Thyroid gland (tissue), 4 donors: ENCODE results near the gene RASSF9. TPM values are rescaled to one million over a fixed set of nuclear protein-coding genes. Genes with fewer than 3 reads are reported as not detected.

Experiments
- DNase-seq, 2 donors: peaks; one replicate each; pipeline ENCODE4 v3.0.0-alpha.2; 2019
- H3K27ac ChIP-seq, 3 donors: fragments of 200-600 bp; sonication (generic); 1 replicate in 2 of 3; 2 replicates in 1 of 3; pipeline ENCODE4 v1.5.1; 2016 to 2019; ENCODE audit warnings: mild to moderate bottlenecking in 1 of 3, moderate library complexity in 1 of 3
- H3K27me3 ChIP-seq: fragments of 200-600 bp; sonication (generic); one replicate; pipeline ENCODE4 v1.5.1; 2019
- H3K36me3 ChIP-seq, 2 donors: fragments of 200-600 bp; sonication (generic); one replicate each; pipeline ENCODE4 v1.5.1; 2016 to 2019
- H3K4me1 ChIP-seq, 2 donors: fragments of 200-600 bp; sonication (generic); one replicate each; pipeline ENCODE4 v1.5.1; 2017 to 2019
- H3K4me3 ChIP-seq, 3 donors: fragments of 200-600 bp; sonication (generic); replicated peaks in 1 of 3; 1 replicate in 2 of 3; 2 replicates in 1 of 3; pipeline ENCODE4 v1.5.1; 2016; ENCODE audit warnings: mild to moderate bottlenecking in 1 of 3
- H3K9me3 ChIP-seq: fragments of 200-600 bp; sonication (generic); one replicate; pipeline ENCODE4 v1.5.1; 2017
- CTCF ChIP-seq, 6 experiments: fragments of 200-600 bp in 3 of 6; fragments of 450-650 bp in 3 of 6; sonication (generic) in 3 of 6; IDR thresholded peaks; one replicate each; pipeline ENCODE4 v1.5.1; 2016 to 2019; ENCODE audit warnings: antibody characterized with exemption in 6 of 6, mild to moderate bottlenecking in 2 of 6, inconsistent platforms in 1 of 6, moderate library complexity in 1 of 6
- POLR2A ChIP-seq, 2 donors: fragments of 450-650 bp; IDR thresholded peaks; one replicate each; pipeline ENCODE4 v1.6.1; 2017; ENCODE audit warnings: antibody characterized with exemption in 2 of 2, mild to moderate bottlenecking in 2 of 2, moderate library complexity in 1 of 2
- WGBS, 2 donors: methylation state at CpG; one replicate each; pipeline ENCODE4 v1.1.5; 2017; 5-methylcytosine and 5-hydroxymethylcytosine counted together
- intact Hi-C: fragments of 100-400 bp; cut with DNase I; formaldehyde crosslinking; loops from one replicate; pipeline ENCODE4 v1.15.1; 2023
- total RNA-seq, 4 donors: library from RNA; depleted of rRNA; stranded (reverse); fragments of >200 nt; gene quantifications; one replicate each; pipeline ENCODE4 v1.2.3, GENCODE V29; 2016

The RASSF9 gene
- total RNA-seq, 4 donors from 2014 or later, result 8.1 to 11.8 (median 9.7) TPM

GRCh38 chr12:85866986-85867776 lies 31.0 kb upstream of the RASSF9 start:
- Histone ChIP-seq H3K36me3 (no peaks in the 10 kb centered on the region), H3K9me3 (no peaks in the 10 kb centered on the region), H3K27ac (no peak overlapping the region), H3K4me3 (no peak overlapping the region), H3K27me3 (no peaks in the 10 kb centered on the region), H3K4me1 (no peaks in the 10 kb centered on the region)
- DNase-seq, result peak; percentile 30 to 32
- 29 to 32% methylated on average over 5 of the region's 5 CpGs for WGBS, 2 donors
- intact Hi-C loops, result loop anchor here (5.0 kb wide), 1 partner anchor 290 kb away; no protein-coding TSS in a partner anchor
- TF ChIP-seq POLR2A (IDR thresholded peaks at IDR 0.05), result no peak
- TF ChIP-seq CTCF (IDR thresholded peaks at IDR 0.05), result peak; percentile 63 to 88 (median 72)

- Histone ChIP-seq H3K4me1 (no peaks in the 10 kb centered on the region), H3K9me3 (no peaks in the 10 kb centered on the region), H3K4me3 (no peak overlapping the region), H3K27me3 (no peaks in the 10 kb centered on the region), H3K36me3 (no peaks in the 10 kb centered on the region), H3K27ac (no peak overlapping the region)
- intact Hi-C loops, result loop anchor here (5.0 kb wide), 1 partner anchor 289 kb away; no protein-coding TSS in a partner anchor
- TF ChIP-seq POLR2A (IDR thresholded peaks at IDR 0.05), result no peak
- TF ChIP-seq CTCF (IDR thresholded peaks at IDR 0.05), result no peak
- 82 to 88% methylated on average over 5 to 6 of the region's 6 CpGs for WGBS, 2 donors
- no peak for DNase-seq
Measured at GRCh38 chr12:85865890-85866289, 29.7 kb upstream of the RASSF9 start.

DNA sequence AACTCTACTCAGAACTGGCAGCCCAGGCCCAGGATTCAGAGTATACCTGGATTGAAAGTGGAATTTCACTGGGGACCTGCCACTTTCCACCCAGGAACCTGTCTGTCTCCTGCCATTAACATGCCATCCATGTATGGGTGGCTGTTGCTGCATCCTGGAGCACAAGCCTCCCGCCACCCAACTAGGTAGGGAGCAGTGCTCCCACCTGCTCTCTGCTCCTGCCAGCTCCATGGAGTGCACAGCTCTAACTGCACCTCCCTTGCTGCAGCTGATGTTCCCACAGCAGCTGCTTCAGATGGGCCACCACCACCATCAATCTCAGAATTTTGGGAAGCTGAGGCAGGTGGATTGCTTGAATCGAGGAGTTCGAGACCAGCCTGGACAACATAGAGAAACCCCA lies 20.8 kb upstream of the RASSF9 start:
- H3K4me1 ChIP-seq, result no peaks in the 10 kb centered on the region
- no peak for DNase-seq
- no peak overlapping the region for H3K27ac ChIP-seq
- intact Hi-C loops, result no loop called here
- H3K27me3 ChIP-seq, result no peaks in the 10 kb centered on the region
- no peaks in the 10 kb centered on the region for H3K9me3 ChIP-seq
- 74 to 94% methylated on average over 3 of the region's 3 CpGs for WGBS, 2 donors
- H3K4me3 ChIP-seq, result no peak overlapping the region
- TF ChIP-seq POLR2A (IDR thresholded peaks at IDR 0.05) (no peak), CTCF (IDR thresholded peaks at IDR 0.05) (no peak)
- H3K36me3 ChIP-seq, result no peaks in the 10 kb centered on the region

DNA sequence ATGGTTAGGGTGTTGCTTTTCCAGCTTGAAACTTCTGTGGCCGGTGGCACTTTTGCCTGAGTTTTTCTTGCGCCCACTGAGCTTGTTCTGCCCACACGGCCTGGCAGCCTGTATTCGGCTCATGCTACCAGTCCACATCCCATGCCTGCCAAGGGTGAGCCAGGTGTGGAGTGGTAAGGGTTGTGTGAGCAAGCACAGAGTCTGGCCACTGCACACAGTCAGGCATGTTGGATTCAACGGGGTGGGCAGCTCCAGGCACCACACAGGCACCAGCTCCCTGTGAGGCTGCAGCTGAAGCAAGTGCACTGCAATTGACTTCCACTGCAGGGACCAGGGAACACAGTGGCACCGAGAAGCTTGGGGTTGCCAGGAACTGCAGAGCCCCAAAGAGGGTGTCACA lies 19.1 kb upstream of the RASSF9 start:
- Histone ChIP-seq H3K4me1 (no peaks in the 10 kb centered on the region), H3K27me3 (no peaks in the 10 kb centered on the region), H3K4me3 (no peak overlapping the region), H3K36me3 (no peaks in the 10 kb centered on the region), H3K9me3 (no peaks in the 10 kb centered on the region), H3K27ac (no peak overlapping the region)
- DNase-seq, result no peak
- intact Hi-C loops, result no loop called here
- WGBS, 2 donors, result 87 to 93% methylated on average over 5 of the region's 6 CpGs
- TF ChIP-seq CTCF (IDR thresholded peaks at IDR 0.05) (no peak), POLR2A (IDR thresholded peaks at IDR 0.05) (no peak)

GRCh38 chr12:85849344-85849743 lies 13.1 kb upstream of the RASSF9 start:
- no peaks in the 10 kb centered on the region for H3K4me1 ChIP-seq
- H3K4me3 ChIP-seq, result no peak overlapping the region
- no peaks in the 10 kb centered on the region for H3K27me3 ChIP-seq

More at GRCh38 chr12:85849344-85849743, 13.1 kb upstream of the RASSF9 start:
- WGBS, 2 donors, result 74 to 80% methylated on average over 3 of the region's 3 CpGs
- Histone ChIP-seq H3K9me3 (no peaks in the 10 kb centered on the region), H3K27ac (no peak overlapping the region), H3K36me3 (no peaks in the 10 kb centered on the region)
- no peak for DNase-seq
- TF ChIP-seq CTCF (IDR thresholded peaks at IDR 0.05) (no peak), POLR2A (IDR thresholded peaks at IDR 0.05) (no peak)
- intact Hi-C loops, result no loop called here
